Transverse colon (tissue), 4 donors: ENCODE measurements around the gene FAM117B. TPM values are rescaled to one million over a fixed set of nuclear protein-coding genes. Genes with fewer than 3 reads are reported as not detected.
A peak's percentile ranks its signal among the peaks of the same experiment; 100 is the strongest.

Experiments used
- DNase-seq: peaks from one replicate; pipeline ENCODE4 v3.0.0-alpha.2; 2019
- H3K27ac ChIP-seq, 4 donors: fragments of 200-600 bp; sonication (generic); 2 replicates each; pipeline ENCODE4 v1.5.1; 2016 to 2018; ENCODE audit warnings: inconsistent platforms in 4 of 4
- H3K27me3 ChIP-seq: fragments of 200-600 bp; sonication (generic); 2 replicates; pipeline ENCODE4 v1.5.1; 2017; ENCODE audit warnings: inconsistent platforms
- H3K36me3 ChIP-seq, 4 donors: fragments of 200-600 bp; sonication (generic); 2 replicates each; pipeline ENCODE4 v1.5.1; 2017 to 2019; ENCODE audit warnings: inconsistent platforms in 4 of 4
- H3K4me1 ChIP-seq, 4 donors: fragments of 200-600 bp; sonication (generic); 2 replicates each; pipeline ENCODE4 v1.5.1; 2017 to 2020; ENCODE audit warnings: inconsistent platforms in 4 of 4
- H3K4me3 ChIP-seq, 4 donors: fragments of 200-600 bp; sonication (generic); 1 replicate in 1 of 4; 2 replicates in 3 of 4; pipeline versions ENCODE4 v1.5.1 to v1.6.1; 2017 to 2019; ENCODE audit warnings: inconsistent platforms in 4 of 4
- H3K9me3 ChIP-seq, 2 donors: fragments of 200-600 bp; sonication (generic); 2 replicates each; pipeline ENCODE4 v1.5.1; 2017 to 2019; ENCODE audit warnings: inconsistent platforms in 2 of 2
- EP300 ChIP-seq: sonication (generic); formaldehyde crosslinking; IDR thresholded peaks from one replicate; pipeline ENCODE4 v1.6.1; 2017; ENCODE audit warnings: antibody characterized with exemption, low read depth
- POLR2A ChIP-seq: fragments of 450-650 bp; IDR thresholded peaks from one replicate; pipeline ENCODE4 v1.6.1; 2016; ENCODE audit warnings: antibody characterized with exemption, mild to moderate bottlenecking, moderate library complexity
- POLR2AphosphoS5 ChIP-seq, 3 donors: sonication (generic); formaldehyde crosslinking; IDR thresholded peaks; one replicate each; pipeline ENCODE4 v1.6.1; 2016; ENCODE audit warnings: antibody characterized with exemption in 3 of 3
- WGBS, 2 donors: methylation state at CpG; one replicate each; pipeline ENCODE4 v1.1.5; 2018; ENCODE audit warnings: low coverage in 1 of 2; 5-methylcytosine and 5-hydroxymethylcytosine counted together
- in situ Hi-C, 4 donors: fragments of 200-750 bp; cut with MboI; loops; one replicate each; pipeline versions ENCODE4 v1.15.0 to v1.15.1; 2017; ENCODE audit warnings: low sequenced_read_pairs in 3 of 4, low pct_ligation_motif_present in 1 of 4, low pct_unique_long_range_greater_than_20kb in 1 of 4
- intact Hi-C: fragments of 100-400 bp; cut with DNase I; formaldehyde crosslinking; loops from one replicate; pipeline ENCODE4 v1.15.1; 2023; ENCODE audit warnings: low total_unique reads
- total RNA-seq, 4 donors: library from RNA; depleted of rRNA; stranded (reverse); fragments of >200 nt; gene quantifications; one replicate each; pipeline ENCODE4 v1.1.0, GENCODE V29; 2016
- TF ChIP-seq, protein P1 (sequence below), 5 experiments: fragments of 200-600 bp in 3 of 5; fragments of 450-650 bp in 2 of 5; sonication (generic) in 3 of 5; IDR thresholded peaks; 1 replicate in 2 of 5; 2 replicates in 3 of 5; pipeline ENCODE4 v1.5.1; 2016 to 2017; ENCODE audit warnings: antibody characterized with exemption in 5 of 5, inconsistent platforms in 3 of 5, mild to moderate bottlenecking in 2 of 5, moderate library complexity in 1 of 5

Gene FAM117B
- total RNA-seq, 4 donors from 2014 or later = 11.1 to 21.3 (median 18.1) TPM

DNA sequence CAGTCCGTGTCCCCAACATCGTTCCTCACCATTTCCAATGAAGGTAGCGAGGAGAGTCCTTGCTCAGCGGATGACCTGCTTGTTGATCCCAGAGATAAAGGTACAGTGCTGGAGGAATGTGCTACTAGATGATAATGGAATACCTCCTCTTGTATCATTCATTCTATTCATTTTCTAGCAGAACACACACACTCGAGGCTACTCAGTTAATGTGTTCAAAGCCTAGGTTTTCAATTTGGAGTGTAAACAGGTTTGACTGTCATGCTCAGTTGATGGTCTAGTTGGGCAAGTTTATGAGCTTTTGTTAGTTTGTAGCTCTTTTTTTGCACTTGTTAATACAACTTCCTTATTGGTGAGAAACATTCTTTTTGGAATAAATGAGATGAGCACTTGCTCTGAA is 122.6 kb downstream of the FAM117B start:
- H3K36me3 ChIP-seq = peaks cover 0 to 7% (median 0%) of the 10 kb centered on the region in 4 donors
- H3K9me3 ChIP-seq = no peaks in the 10 kb centered on the region
- H3K27me3 ChIP-seq = no peaks in the 10 kb centered on the region
- peaks cover 0 to 22% (median 12%) of the 10 kb centered on the region in 4 donors for H3K4me1 ChIP-seq
- intact Hi-C loops (no loop called here), in situ Hi-C loops (loop anchor here in 1 of 4 donors (25.0 kb wide), 1 partner anchor 170 kb away; no protein-coding TSS in a partner anchor)
- no peak for DNase-seq
- no peak for TF ChIP-seq EP300
- TF ChIP-seq, protein P1, sequence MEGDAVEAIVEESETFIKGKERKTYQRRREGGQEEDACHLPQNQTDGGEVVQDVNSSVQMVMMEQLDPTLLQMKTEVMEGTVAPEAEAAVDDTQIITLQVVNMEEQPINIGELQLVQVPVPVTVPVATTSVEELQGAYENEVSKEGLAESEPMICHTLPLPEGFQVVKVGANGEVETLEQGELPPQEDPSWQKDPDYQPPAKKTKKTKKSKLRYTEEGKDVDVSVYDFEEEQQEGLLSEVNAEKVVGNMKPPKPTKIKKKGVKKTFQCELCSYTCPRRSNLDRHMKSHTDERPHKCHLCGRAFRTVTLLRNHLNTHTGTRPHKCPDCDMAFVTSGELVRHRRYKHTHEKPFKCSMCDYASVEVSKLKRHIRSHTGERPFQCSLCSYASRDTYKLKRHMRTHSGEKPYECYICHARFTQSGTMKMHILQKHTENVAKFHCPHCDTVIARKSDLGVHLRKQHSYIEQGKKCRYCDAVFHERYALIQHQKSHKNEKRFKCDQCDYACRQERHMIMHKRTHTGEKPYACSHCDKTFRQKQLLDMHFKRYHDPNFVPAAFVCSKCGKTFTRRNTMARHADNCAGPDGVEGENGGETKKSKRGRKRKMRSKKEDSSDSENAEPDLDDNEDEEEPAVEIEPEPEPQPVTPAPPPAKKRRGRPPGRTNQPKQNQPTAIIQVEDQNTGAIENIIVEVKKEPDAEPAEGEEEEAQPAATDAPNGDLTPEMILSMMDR (IDR thresholded peaks at IDR 0.05) = no peak
- TF ChIP-seq POLR2AphosphoS5 (IDR thresholded peaks at IDR 0.05) = no peak
- no peak for TF ChIP-seq POLR2A
- H3K27ac ChIP-seq = peak overlapping the region in 1 of 4 donors; percentile 8
- WGBS, 2 donors = 81 to 85% methylated on average over 4 to 5 of the region's 5 CpGs
- H3K4me3 ChIP-seq = no peak overlapping the region

DNA sequence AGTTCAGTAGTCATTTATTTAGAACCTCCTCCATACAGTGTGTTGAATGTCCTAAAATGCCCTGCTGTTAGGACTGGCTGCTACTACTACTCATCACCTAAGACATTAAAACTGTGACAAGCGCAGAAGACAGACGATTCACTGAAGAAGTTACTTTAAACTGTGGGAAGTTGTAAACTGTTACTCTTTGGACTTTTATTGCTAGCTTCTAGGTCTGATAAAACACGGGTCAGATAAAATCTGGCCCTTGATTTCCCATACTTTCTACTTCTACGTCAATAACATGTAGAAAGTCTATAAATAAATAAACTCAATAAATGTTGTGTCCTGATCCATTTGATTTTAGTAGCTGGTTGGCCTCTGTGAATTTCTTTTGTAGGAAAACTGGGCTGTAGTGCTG is 123.4 kb downstream of the FAM117B start:
- peaks cover 0 to 22% (median 12%) of the 10 kb centered on the region in 4 donors for H3K4me1 ChIP-seq
- no peak for DNase-seq
- TF ChIP-seq, protein P1 (IDR thresholded peaks at IDR 0.05) = no peak
- TF ChIP-seq POLR2A (no peak), POLR2AphosphoS5 (IDR thresholded peaks at IDR 0.05) (no peak), EP300 (no peak)
- peak overlapping the region in 3 of 4 donors; percentile 7 to 11 (median 8) for H3K27ac ChIP-seq
- no peaks in the 10 kb centered on the region for H3K9me3 ChIP-seq
- in situ Hi-C loops = loop anchor here in 1 of 4 donors (25.0 kb wide), 1 partner anchor 171 kb away; no protein-coding TSS in a partner anchor
- 43 to 46% methylated on average over 4 of the region's 4 CpGs for WGBS, 2 donors
- H3K27me3 ChIP-seq = no peaks in the 10 kb centered on the region
- H3K36me3 ChIP-seq = peaks cover 0 to 7% (median 0%) of the 10 kb centered on the region in 4 donors
- H3K4me3 ChIP-seq = no peak overlapping the region
- intact Hi-C loops = no loop called here

DNA sequence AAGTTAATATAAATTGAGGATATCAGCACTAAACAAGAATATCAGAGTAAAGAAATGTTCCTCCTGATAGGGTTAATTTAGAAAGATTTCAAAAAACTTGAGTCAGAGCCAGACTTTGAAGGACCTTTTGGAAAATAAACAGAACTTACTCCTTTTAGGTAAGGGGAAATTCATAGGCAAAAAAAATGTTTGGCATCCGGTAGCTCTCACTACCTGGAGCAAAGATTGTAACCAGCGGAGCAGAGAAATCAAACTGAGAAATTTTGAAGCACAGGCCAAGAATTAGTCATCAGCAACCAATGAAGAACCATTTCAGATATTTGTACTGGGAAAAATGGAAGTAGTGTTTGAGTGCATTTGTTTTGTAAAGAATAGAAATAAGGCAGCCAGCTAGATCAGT is 123.8 kb downstream of the FAM117B start:
- Histone ChIP-seq H3K4me3 (no peak overlapping the region), H3K27me3 (no peaks in the 10 kb centered on the region), H3K4me1 (peaks cover 0 to 22% (median 12%) of the 10 kb centered on the region in 4 donors), H3K9me3 (no peaks in the 10 kb centered on the region), H3K36me3 (peaks cover 0 to 7% (median 0%) of the 10 kb centered on the region in 4 donors), H3K27ac (peak overlapping the region in 1 of 4 donors; percentile 11)
- in situ Hi-C loops (loop anchor here in 1 of 4 donors (25.0 kb wide), 1 partner anchor 171 kb away; no protein-coding TSS in a partner anchor), intact Hi-C loops (no loop called here)
- 73 to 80% methylated on average over 2 of the region's 2 CpGs for WGBS, 2 donors
- TF ChIP-seq EP300 = no peak
- TF ChIP-seq POLR2A = no peak
- no peak for TF ChIP-seq POLR2AphosphoS5 (IDR thresholded peaks at IDR 0.05)
- TF ChIP-seq, protein P1 (IDR thresholded peaks at IDR 0.05) = no peak
- DNase-seq = no peak

DNA sequence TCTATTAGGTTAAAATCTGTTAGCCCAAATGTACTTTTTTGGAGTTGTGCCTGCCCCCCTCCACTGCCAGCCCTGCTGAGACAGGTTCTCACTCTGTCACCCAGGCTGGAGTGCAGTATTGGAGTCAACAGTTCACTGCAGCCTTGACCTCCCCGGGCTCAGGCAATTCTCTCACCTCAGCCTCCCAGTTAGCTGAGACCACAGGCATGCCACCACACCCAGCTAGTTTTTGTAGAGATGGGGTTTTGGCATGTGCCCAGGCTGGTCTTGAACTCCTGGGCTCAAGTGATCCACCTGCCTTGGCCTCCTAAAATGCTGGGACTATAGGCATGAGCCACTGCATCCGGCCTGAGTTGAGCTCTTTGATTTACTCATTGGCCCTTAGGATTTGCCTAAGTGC is 126.1 kb downstream of the FAM117B start:
- Histone ChIP-seq H3K4me3 (no peak overlapping the region), H3K9me3 (no peaks in the 10 kb centered on the region), H3K36me3 (peaks cover 0 to 7% (median 0%) of the 10 kb centered on the region in 4 donors), H3K27me3 (no peaks in the 10 kb centered on the region), H3K27ac (no peak overlapping the region), H3K4me1 (peaks cover 0 to 22% (median 12%) of the 10 kb centered on the region in 4 donors)
- intact Hi-C loops = no loop called here
- no peak for DNase-seq
- 100% methylated on average over 2 of the region's 2 CpGs; no CpG with 5 or more reads in 1 of the 2 donors for WGBS, 2 donors
- TF ChIP-seq POLR2A (no peak), POLR2AphosphoS5 (IDR thresholded peaks at IDR 0.05) (no peak), EP300 (no peak)
- TF ChIP-seq, protein P1 (IDR thresholded peaks at IDR 0.05) = no peak
- in situ Hi-C loops = loop anchor here in 1 of 4 donors (25.0 kb wide), 1 partner anchor 174 kb away; no protein-coding TSS in a partner anchor
